ENCODE data around the gene SLC38A10.

GRCh38 chr17:81286491-81287145, 8.5 kb downstream of the SLC38A10 start:
- no peak for TF ChIP-seq CTCF (IDR thresholded peaks at IDR 0.05; ENCODE audit: poor library complexity, severe bottlenecking)
- no peak for TF ChIP-seq POLR2AphosphoS5 (IDR thresholded peaks at IDR 0.05)
- no peak for TF ChIP-seq TAF1 (IDR thresholded peaks at IDR 0.05; ENCODE audit: low read depth)
- no peak for TF ChIP-seq MXI1 (conservative IDR thresholded peaks at IDR 0.05; ENCODE audit: poor library complexity, severe bottlenecking)
- TF ChIP-seq EZH2 (IDR thresholded peaks at IDR 0.05; ENCODE audit: borderline replicate concordance, insufficient read depth, low read length, poor library complexity, severe bottlenecking): no peak
- TF ChIP-seq SMC3 (conservative IDR thresholded peaks at IDR 0.05; ENCODE audit: poor library complexity): no peak
- TF ChIP-seq EP300 (conservative IDR thresholded peaks at IDR 0.05; ENCODE audit: poor library complexity, severe bottlenecking): no peak
- TF ChIP-seq RAD21 (conservative IDR thresholded peaks at IDR 0.05): no peak
